Subcutaneous adipose tissue (tissue), 4 donors: ENCODE measurements around the gene WT1. TPM values are rescaled to one million over a fixed set of nuclear protein-coding genes. Genes with fewer than 3 reads are reported as not detected.

Experiments used
- CTCF ChIP-seq: fragments of 450-650 bp; IDR thresholded peaks from one replicate; pipeline ENCODE4 v1.5.1; 2016; ENCODE audit warnings: low read depth, mild to moderate bottlenecking, control low read depth, antibody characterized with exemption, moderate library complexity
- total RNA-seq, 4 donors: library from RNA; depleted of rRNA; stranded (reverse); fragments of >200 nt; gene quantifications; one replicate each; pipeline ENCODE4 v1.1.0, GENCODE V29; 2016

Gene WT1
- total RNA-seq, 4 donors from 2014 or later = 0.82 TPM; not detected in 3

- TF ChIP-seq CTCF = no peak
These were observed 1.4 kb downstream of the WT1 start for GRCh38 chr11:32433914-32434355.

- TF ChIP-seq CTCF = no peak
These were observed 2.0 kb downstream of the WT1 start for GRCh38 chr11:32433101-32433913.

- no peak for TF ChIP-seq CTCF
These were observed 2.8 kb downstream of the WT1 start for GRCh38 chr11:32432565-32432964.

- TF ChIP-seq CTCF = no peak
These were observed 4.6 kb downstream of the WT1 start for GRCh38 chr11:32430568-32431381.

- TF ChIP-seq CTCF = no peak
These were observed 5.9 kb downstream of the WT1 start for GRCh38 chr11:32429477-32429876.

GRCh38 chr11:32428665-32429303 lies 6.6 kb downstream of the WT1 start:
- no peak for TF ChIP-seq CTCF
